Subcutaneous adipose tissue (tissue), 4 donors: ENCODE data around the gene ESR2. TPM values are rescaled to one million over a fixed set of nuclear protein-coding genes. Genes with fewer than 3 reads are reported as not detected.

Experiments
- CTCF ChIP-seq: fragments of 450-650 bp; IDR thresholded peaks from one replicate; pipeline ENCODE4 v1.5.1; 2016; ENCODE audit warnings: low read depth, mild to moderate bottlenecking, control low read depth, antibody characterized with exemption, moderate library complexity
- total RNA-seq, 4 donors: library from RNA; depleted of rRNA; stranded (reverse); fragments of >200 nt; gene quantifications; one replicate each; pipeline ENCODE4 v1.1.0, GENCODE V29; 2016

The ESR2 gene
- total RNA-seq, 4 donors from 2014 or later = 1.1 to 21.5 (median 3.9) TPM

- TF ChIP-seq CTCF = no peak
Observed at GRCh38 chr14:64260418-64260817, 33.8 kb downstream of the ESR2 start.

GRCh38 chr14:64255756-64256155 is 38.4 kb downstream of the ESR2 start:
- TF ChIP-seq CTCF = no peak

GRCh38 chr14:64253672-64254071 is 40.5 kb downstream of the ESR2 start:
- no peak for TF ChIP-seq CTCF

GRCh38 chr14:64249363-64249762 is 44.8 kb downstream of the ESR2 start:
- TF ChIP-seq CTCF = no peak

GRCh38 chr14:64248689-64249088 is 45.5 kb downstream of the ESR2 start:
- TF ChIP-seq CTCF = no peak

GRCh38 chr14:64247195-64247594 is 47.0 kb downstream of the ESR2 start:
- no peak for TF ChIP-seq CTCF

- no peak for TF ChIP-seq CTCF
Observed at GRCh38 chr14:64246688-64247087, 47.5 kb downstream of the ESR2 start.
